H1 (cell line): Measurements from ENCODE around the gene SNRPA1. TPM values are rescaled to one million over a fixed set of nuclear protein-coding genes. Genes with fewer than 3 reads are reported as not detected.

Experiments
- RNF2 ChIP-seq: fragments of 200-900, 300-1000 bp; sonication (generic); IDR thresholded peaks from 2 replicates; pipeline ENCODE4 v1.7.1; 2016; ENCODE audit warnings: borderline replicate concordance, low read depth, mild to moderate bottlenecking, antibody characterized with exemption, low read length; ENCODE audit not compliant: poor library complexity, severe bottlenecking; ENCODE audit errors: missing control alignments
- polyA plus RNA-seq, 7 experiments: library from polyadenylated mRNA; depleted of rRNA in 3 of 7; stranded (reverse) in 5 of 7; unstranded in 2 of 7; fragments of >200 nt in 5 of 7; fragments of 200-250 nt in 2 of 7; gene quantifications; 1 replicate in 5 of 7; 2 replicates in 1 of 7; 4 replicates in 1 of 7; pipeline versions ENCODE4 v1.2.1 to v1.2.3, GENCODE V29; 2011 to 2013; ENCODE audit warnings: missing spikeins in 2 of 7, mixed read lengths in 2 of 7
- total RNA-seq: library from RNA; stranded (reverse); fragmentation: NEBNext Ultra II Directional; extraction: Animal tissue kit (Norgen Biotek cat#: 25700); gene quantifications from 2 replicates; pipeline ENCODE4 v1.2.1, GENCODE V29; 2021

The SNRPA1 gene
- total and polyA plus RNA-seq, 2 of the 8 experiments (the other 6 are each of a cell fraction or from before 2014, with no cell fraction given), result 140 to 221 TPM

DNA sequence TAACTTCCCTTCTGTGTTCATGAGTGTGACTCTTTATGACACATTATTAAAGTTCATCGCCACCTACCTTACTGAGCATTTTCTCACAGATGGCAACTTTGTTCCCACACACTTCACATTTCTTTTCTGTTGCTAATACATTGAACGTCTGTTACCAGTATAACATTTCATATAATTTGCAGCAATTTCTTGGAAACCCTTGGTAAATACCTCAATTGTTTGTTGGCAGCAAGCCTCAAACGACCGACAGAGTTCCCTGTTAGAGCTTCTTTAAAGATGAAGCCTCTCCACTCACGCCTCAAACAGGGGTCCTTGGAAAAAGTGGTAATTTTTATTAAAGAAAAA lies 40.0 kb downstream of the SNRPA1 start (continued):
- no peak for TF ChIP-seq RNF2
